H9 (cell line): ENCODE results near the gene SFI1. TPM values are rescaled to one million over a fixed set of nuclear protein-coding genes. Genes with fewer than 3 reads are reported as not detected.
A peak's percentile ranks its signal among the peaks of the same experiment; 100 is the strongest.

Source experiments
- DNase-seq: peaks from one replicate; pipeline ENCODE4 v3.0.0-alpha.2; 2017
- H2AFZ ChIP-seq: one replicate; pipeline ENCODE4 v1.6.1; 2013; ENCODE audit warnings: mild to moderate bottlenecking, low read length, control low read depth, moderate library complexity
- H2AK5ac ChIP-seq: 2 replicates; pipeline ENCODE4 v1.6.1; 2013; ENCODE audit warnings: low read length, control low read depth, mixed read lengths; ENCODE audit not compliant: insufficient read length
- H2BK120ac ChIP-seq: one replicate; pipeline ENCODE4 v1.6.1; 2013; ENCODE audit warnings: low read depth, mild to moderate bottlenecking, low read length, control low read depth, inconsistent platforms; ENCODE audit not compliant: poor library complexity, severe bottlenecking
- H2BK12ac ChIP-seq: 2 replicates; pipeline ENCODE4 v1.6.1; 2013; ENCODE audit warnings: low read length, control low read depth, mixed read lengths, low read depth; ENCODE audit not compliant: insufficient read length
- H2BK15ac ChIP-seq: 2 replicates; pipeline ENCODE4 v1.6.1; 2013; ENCODE audit warnings: low read depth, low read length, control low read depth
- H2BK20ac ChIP-seq: one replicate; pipeline ENCODE4 v1.6.1; 2013; ENCODE audit warnings: low read depth, mild to moderate bottlenecking, low read length, control low read depth, inconsistent platforms; ENCODE audit not compliant: poor library complexity, severe bottlenecking
- H2BK5ac ChIP-seq: 2 replicates; pipeline ENCODE4 v1.6.1; 2013; ENCODE audit warnings: low read length, control low read depth, mixed read lengths; ENCODE audit not compliant: insufficient read length
- H3K14ac ChIP-seq: 2 replicates; pipeline ENCODE4 v1.6.1; 2013; ENCODE audit warnings: low read length, control low read depth; ENCODE audit not compliant: insufficient read depth
- H3K18ac ChIP-seq: 2 replicates; pipeline ENCODE4 v1.6.1; 2013; ENCODE audit warnings: low read depth, mild to moderate bottlenecking, mixed read lengths, low read length, control low read depth; ENCODE audit not compliant: insufficient read length
- H3K23ac ChIP-seq: 2 replicates; pipeline ENCODE4 v1.6.1; 2013; ENCODE audit warnings: low read length, control low read depth, mixed read lengths, low read depth; ENCODE audit not compliant: insufficient read length
- H3K23me2 ChIP-seq: 2 replicates; pipeline ENCODE4 v1.6.1; 2013; ENCODE audit warnings: low read depth, mild to moderate bottlenecking, mixed read lengths, low read length, control low read depth; ENCODE audit not compliant: insufficient read length, poor library complexity, severe bottlenecking
- H3K27ac ChIP-seq: 2 replicates; pipeline ENCODE4 v1.5.1; 2013; ENCODE audit warnings: low read length, control low read depth, mixed read lengths, low read depth; ENCODE audit not compliant: insufficient read length
- H3K27me3 ChIP-seq: 2 replicates; pipeline ENCODE4 v1.6.1; 2013; ENCODE audit warnings: low read length, control low read depth, inconsistent platforms; ENCODE audit not compliant: insufficient read depth
- H3K4ac ChIP-seq: 2 replicates; pipeline ENCODE4 v1.6.1; 2013; ENCODE audit warnings: low read depth, mild to moderate bottlenecking, control low read depth, inconsistent platforms, low read length, moderate library complexity
- H3K4me1 ChIP-seq: 2 replicates; pipeline ENCODE4 v1.6.1; 2013; ENCODE audit warnings: low read length, control low read depth, inconsistent platforms; ENCODE audit not compliant: insufficient read depth
- H3K4me2 ChIP-seq: 2 replicates; pipeline ENCODE4 v1.6.1; 2013; ENCODE audit warnings: low read length, control low read depth, mixed read lengths; ENCODE audit not compliant: insufficient read length, insufficient read depth
- H3K56ac ChIP-seq: 2 replicates; pipeline ENCODE4 v1.6.1; 2013; ENCODE audit warnings: low read depth, mild to moderate bottlenecking, mixed read lengths, low read length, control low read depth; ENCODE audit not compliant: insufficient read length
- H3K79me1 ChIP-seq: 2 replicates; pipeline ENCODE4 v1.6.1; 2013; ENCODE audit warnings: low read depth, mild to moderate bottlenecking, moderate library complexity, low read length, control low read depth, inconsistent platforms; ENCODE audit not compliant: insufficient read depth, poor library complexity, severe bottlenecking
- H3K79me2 ChIP-seq: 2 replicates; pipeline ENCODE4 v1.6.1; 2013; ENCODE audit warnings: low read length, control low read depth, inconsistent platforms; ENCODE audit not compliant: insufficient read depth
- H3K9ac ChIP-seq: 2 replicates; pipeline ENCODE4 v1.6.1; 2013; ENCODE audit warnings: low read length, control low read depth, mixed read lengths; ENCODE audit not compliant: insufficient read length; ENCODE audit errors: extremely low read depth
- H3K9me3 ChIP-seq: one replicate; pipeline ENCODE4 v1.6.1; 2013; ENCODE audit warnings: low read depth, low read length, inconsistent platforms; ENCODE audit not compliant: control insufficient read depth
- H3T11ph ChIP-seq: one replicate; pipeline ENCODE4 v1.6.1; 2013; ENCODE audit warnings: mild to moderate bottlenecking, low read length, control low read depth, inconsistent platforms
- H4K20me1 ChIP-seq: one replicate; pipeline ENCODE4 v1.6.1; 2013; ENCODE audit not compliant: control insufficient read depth, insufficient read length, insufficient read depth
- H4K5ac ChIP-seq: 2 replicates; pipeline ENCODE4 v1.6.1; 2013; ENCODE audit warnings: low read depth, mild to moderate bottlenecking, mixed read lengths, low read length, control low read depth; ENCODE audit not compliant: insufficient read length
- H4K8ac ChIP-seq: replicated peaks from 2 replicates; pipeline ENCODE4 v1.6.1; 2013; ENCODE audit warnings: low read length, control low read depth, mixed read lengths, low read depth; ENCODE audit not compliant: insufficient read length
- H4K91ac ChIP-seq: 2 replicates; pipeline ENCODE4 v1.6.1; 2013; ENCODE audit warnings: low read depth, mild to moderate bottlenecking, moderate library complexity, mixed read lengths, low read length, control low read depth; ENCODE audit not compliant: insufficient read length
- H3K27ac Mint-ChIP-seq, 3 experiments: 2 replicates in 2 of 3; 3 replicates in 1 of 3; pipeline ENCODE4 v1.8.0; 2020 to 2021; ENCODE audit warnings: mixed read lengths in 3 of 3, mild to moderate bottlenecking in 1 of 3, moderate library complexity in 1 of 3
- H3K27me3 Mint-ChIP-seq: 2 replicates; pipeline ENCODE4 v1.8.0; 2021; ENCODE audit warnings: low read depth, mild to moderate bottlenecking, moderate library complexity, mixed read lengths
- H3K36me3 Mint-ChIP-seq, 3 experiments: 2 replicates in 2 of 3; 3 replicates in 1 of 3; pipeline ENCODE4 v1.8.0; 2020 to 2021; ENCODE audit warnings: low read depth in 3 of 3, mixed read lengths in 3 of 3; ENCODE audit not compliant: insufficient read depth in 1 of 3
- H3K4me1 Mint-ChIP-seq, 2 experiments: 2 replicates each; pipeline ENCODE4 v1.8.0; 2020; ENCODE audit warnings: mixed read lengths in 2 of 2
- H3K4me3 Mint-ChIP-seq, 2 experiments: 2 replicates in 1 of 2; 3 replicates in 1 of 2; pipeline ENCODE4 v1.8.0; 2020 to 2021; ENCODE audit warnings: mild to moderate bottlenecking in 2 of 2, mixed read lengths in 2 of 2, moderate library complexity in 1 of 2
- H3K9me3 Mint-ChIP-seq, 2 experiments: 2 replicates in 1 of 2; 3 replicates in 1 of 2; pipeline ENCODE4 v1.8.0; 2020; ENCODE audit warnings: mild to moderate bottlenecking in 2 of 2, mixed read lengths in 2 of 2, moderate library complexity in 1 of 2
- CTCF ChIP-seq: fragments of 200-600 bp; sonication (generic); conservative IDR thresholded peaks from 3 replicates; pipeline ENCODE4 v1.8.0; 2021; ENCODE audit warnings: antibody characterized with exemption, mild to moderate bottlenecking
- whole genome bisulfite sequencing: extraction: QIAGEN DNeasy Blood & Tissue Kit; methylation state at CpG from one replicate; pipeline ENCODE4 v1.1.7; 2013; ENCODE audit warnings: missing lambda C conversion rate, low lambda C conversion rate, mixed read lengths; ENCODE audit not compliant: insufficient read length; ENCODE audit errors: extremely low coverage; 5-methylcytosine and 5-hydroxymethylcytosine counted together
- total RNA-seq: library from RNA; stranded (reverse); gene quantifications from 2 replicates; pipeline ENCODE4 v1.2.1, GENCODE V29; 2021

SFI1 gene
- total RNA-seq, 1 experiment from 2014 or later = 26.4 TPM

GRCh38 chr22:31448382-31448781 is 48.0 kb upstream of the SFI1 start:
- no peak overlapping the region for H2BK12ac ChIP-seq
- no peaks in the 10 kb centered on the region for H3K23me2 ChIP-seq
- H2BK120ac ChIP-seq = no peak overlapping the region
- no peaks in the 10 kb centered on the region for H3K79me1 ChIP-seq
- no CpG with 5 or more reads among the region's 2 CpGs for WGBS
- no peak overlapping the region for H3T11ph ChIP-seq
- Mint-ChIP-seq H3K4me1 (peaks cover 0 to 2% of the 10 kb centered on the region in 2 experiments; a peak in 2 of 4 replicates), H3K9me3 (no peaks in the 10 kb centered on the region), H3K27ac (peak overlapping the region in 2 of 3 experiments; percentile 44 to 73; a peak in 1 of 7 replicates), H3K4me3 (no peak overlapping the region), H3K36me3 (peaks cover 0 to 32% (median 7%) of the 10 kb centered on the region in 3 experiments; a peak in 5 of 7 replicates), H3K27me3 (no peaks in the 10 kb centered on the region)
- no peak overlapping the region for H3K27ac ChIP-seq
- no peak overlapping the region for H2AK5ac ChIP-seq
- H2BK15ac ChIP-seq = no peak overlapping the region
- no peak overlapping the region for H2AFZ ChIP-seq
- H4K8ac ChIP-seq = no peak overlapping the region
- H4K5ac ChIP-seq = no peak overlapping the region
- no peaks in the 10 kb centered on the region for H3K27me3 ChIP-seq
- no peak overlapping the region for H4K91ac ChIP-seq
- H3K79me2 ChIP-seq = no peaks in the 10 kb centered on the region
- H2BK5ac ChIP-seq = no peak overlapping the region
- H3K9me3 ChIP-seq = no peaks in the 10 kb centered on the region
- H4K20me1 ChIP-seq = no peaks in the 10 kb centered on the region
- no peak overlapping the region for H2BK20ac ChIP-seq
- no peak overlapping the region for H3K18ac ChIP-seq
- DNase-seq = no peak
- no peak for TF ChIP-seq CTCF
- H3K9ac ChIP-seq = no peak overlapping the region
- no peak overlapping the region for H3K4ac ChIP-seq
- no peak overlapping the region for H3K23ac ChIP-seq
- H3K4me1 ChIP-seq = no peaks in the 10 kb centered on the region
- H3K56ac ChIP-seq = no peak overlapping the region
- H3K14ac ChIP-seq = no peak overlapping the region
- no peak overlapping the region for H3K4me2 ChIP-seq
